GM19099 (cell line): ENCODE results near the gene TRPV4.

Experiments used
- POLR2A ChIP-seq: IDR thresholded peaks from 3 replicates; pipeline ENCODE4 v1.6.1; 2011; ENCODE audit warnings: low read depth; ENCODE audit not compliant: insufficient read length; ENCODE audit errors: extremely low read depth

The TRPV4 gene

DNA sequence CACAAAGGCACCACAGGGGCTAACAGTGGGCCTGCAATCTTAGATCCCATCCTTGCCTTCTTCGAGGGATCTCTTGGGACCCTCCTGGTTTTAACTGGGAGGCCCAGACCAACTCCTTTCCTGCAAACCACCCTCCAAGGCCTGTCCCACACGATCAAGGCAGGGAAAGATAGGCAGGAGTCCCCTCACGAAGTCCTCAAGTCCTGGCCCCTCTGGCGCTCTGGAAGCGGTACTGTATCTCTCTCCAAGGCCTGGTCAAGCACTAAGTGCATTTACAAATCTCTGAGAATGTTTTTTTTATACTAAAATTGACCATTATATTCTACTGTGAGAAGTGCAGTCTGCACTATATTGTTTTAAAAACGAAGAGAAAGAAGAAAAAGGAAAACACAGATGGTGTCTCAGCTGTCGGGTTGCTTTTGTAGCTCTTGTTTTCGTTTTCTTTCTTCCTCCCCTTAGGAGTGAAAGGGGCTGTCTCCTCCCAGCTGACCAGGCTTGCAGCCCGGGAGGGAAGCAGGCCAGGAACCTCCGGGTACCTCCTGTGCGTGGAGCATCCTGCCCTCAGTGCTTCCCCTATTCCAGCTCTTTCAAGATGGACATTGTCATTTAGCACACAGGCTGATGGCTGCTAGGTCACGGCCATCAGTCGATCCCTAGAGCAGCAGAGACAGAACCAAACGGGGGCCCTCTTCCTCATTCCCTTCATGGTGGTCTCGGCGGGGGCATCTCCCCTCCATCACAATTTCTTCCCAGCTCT is 62.9 kb downstream of the TRPV4 start:
- no peak for TF ChIP-seq POLR2A

DNA sequence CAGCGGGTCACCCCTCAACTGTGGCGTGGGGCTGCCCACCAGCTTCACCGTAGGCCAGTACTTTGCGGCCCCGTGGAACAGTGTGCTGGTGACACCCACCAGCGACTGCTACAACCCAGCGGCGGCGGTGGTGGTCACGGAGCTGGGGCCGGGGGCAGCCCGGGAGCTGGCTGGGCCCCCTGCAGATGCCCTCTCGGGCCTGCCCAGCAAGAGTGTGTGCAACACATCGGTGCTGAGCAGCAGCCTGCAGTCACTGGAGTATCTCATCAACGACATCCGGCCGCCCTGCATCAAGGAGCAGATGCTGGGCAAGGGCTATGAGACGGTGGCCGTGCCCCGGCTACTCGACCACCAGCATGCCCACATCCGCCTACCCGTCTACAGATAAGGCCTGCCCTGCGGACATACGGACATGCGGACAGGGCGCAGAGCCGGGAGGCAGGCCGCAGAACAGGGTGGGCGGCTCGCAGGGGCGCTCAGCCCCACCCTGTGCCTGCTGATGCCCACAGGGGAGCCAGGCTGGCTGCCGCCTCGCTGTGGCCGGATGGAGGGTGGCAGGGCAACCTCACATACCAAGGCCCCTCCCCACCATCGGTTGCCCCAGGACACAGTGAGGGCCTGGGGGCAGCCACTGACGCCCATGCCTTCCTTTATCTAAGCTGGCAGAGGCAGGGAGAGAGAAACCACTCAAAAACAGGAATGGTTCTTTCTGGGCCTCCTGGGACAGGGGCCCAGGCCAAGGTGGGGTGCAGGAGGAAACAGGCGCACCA is 64.1 kb downstream of the TRPV4 start:
- TF ChIP-seq POLR2A, result no peak

DNA sequence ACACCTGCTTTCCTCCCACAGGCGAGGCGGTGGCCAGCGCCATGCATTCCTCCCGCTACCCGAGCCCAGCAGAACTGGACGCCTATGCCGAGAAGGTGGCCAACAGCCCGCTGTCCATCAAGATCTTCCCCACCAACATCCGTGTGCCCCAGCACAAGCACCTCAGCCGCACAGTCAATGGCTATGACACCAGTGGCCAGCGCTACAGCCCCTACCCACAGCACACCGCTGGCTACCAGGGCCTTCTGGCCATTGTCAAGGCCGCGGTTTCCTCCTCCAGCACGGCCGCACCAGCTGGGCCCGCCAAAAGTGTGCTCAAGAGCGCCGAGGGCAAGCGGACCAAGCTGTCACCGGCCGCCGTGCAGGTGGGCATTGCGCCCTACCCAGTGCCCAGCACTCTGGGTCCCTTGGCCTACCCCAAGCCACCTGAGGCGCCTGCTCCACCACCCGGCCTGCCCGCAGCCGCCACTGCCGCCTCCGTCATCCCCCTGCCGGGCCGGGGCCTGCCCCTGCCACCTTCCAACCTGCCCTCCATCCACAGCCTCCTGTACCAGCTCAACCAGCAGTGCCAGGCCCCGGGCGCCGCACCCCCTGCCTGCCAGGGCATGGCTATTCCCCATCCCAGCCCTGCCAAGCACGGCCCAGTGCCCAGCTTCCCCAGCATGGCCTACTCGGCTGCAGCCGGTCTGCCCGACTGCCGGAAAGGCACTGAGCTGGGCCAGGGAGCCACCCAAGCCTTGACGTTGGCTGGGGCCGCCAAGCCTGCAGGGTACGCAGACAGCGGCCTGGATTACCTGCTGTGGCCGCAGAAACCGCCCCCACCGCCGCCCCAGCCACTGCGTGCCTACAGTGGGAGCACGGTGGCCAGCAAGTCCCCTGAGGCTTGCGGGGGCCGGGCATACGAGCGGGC is 65.0 kb downstream of the TRPV4 start:
- no peak for TF ChIP-seq POLR2A

DNA sequence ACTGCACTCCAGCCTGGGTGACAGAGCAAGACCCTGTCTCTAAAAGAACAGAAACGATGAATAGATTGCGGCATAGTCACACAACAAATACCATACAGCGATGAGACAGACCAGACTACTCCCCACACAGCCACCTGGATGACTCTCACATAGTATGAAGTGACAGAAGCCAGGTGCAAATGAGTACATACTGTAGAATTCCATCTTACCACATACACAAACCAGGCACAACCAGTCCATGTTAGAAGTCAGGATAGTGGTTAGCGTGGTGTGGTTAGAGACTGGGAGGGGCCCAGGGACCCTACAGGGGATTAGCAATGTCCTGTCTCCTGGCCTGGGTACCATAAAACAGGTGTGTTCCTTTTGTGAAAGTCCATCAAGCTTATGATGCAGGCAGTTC is 65.7 kb downstream of the TRPV4 start:
- no peak for TF ChIP-seq POLR2A

DNA sequence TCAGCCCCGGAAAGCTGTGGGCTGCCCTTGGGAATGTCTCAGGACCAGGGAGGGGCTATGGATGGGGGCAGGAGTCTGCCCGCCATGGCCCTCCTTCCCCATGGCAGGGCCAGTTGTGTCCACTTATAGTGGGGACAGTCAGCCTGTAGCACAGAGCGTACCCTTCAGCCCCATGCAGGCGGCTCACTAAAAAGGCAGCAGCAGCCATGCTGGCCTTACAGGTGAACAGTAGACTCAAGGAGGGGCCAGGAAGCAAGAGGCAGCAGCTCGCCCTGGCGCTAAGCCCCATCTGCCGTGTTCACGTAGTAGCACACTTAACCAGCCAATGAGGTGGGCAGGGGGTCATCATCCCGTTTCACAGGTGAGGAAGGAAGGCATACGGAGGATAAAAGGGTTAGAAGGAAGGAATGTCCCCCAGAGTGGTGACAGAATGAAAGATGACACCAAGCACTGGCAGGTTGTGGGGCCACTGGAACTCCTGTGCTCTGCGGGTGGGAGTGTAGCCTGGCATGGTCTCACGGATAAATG is 66.9 kb downstream of the TRPV4 start:
- no peak for TF ChIP-seq POLR2A

DNA sequence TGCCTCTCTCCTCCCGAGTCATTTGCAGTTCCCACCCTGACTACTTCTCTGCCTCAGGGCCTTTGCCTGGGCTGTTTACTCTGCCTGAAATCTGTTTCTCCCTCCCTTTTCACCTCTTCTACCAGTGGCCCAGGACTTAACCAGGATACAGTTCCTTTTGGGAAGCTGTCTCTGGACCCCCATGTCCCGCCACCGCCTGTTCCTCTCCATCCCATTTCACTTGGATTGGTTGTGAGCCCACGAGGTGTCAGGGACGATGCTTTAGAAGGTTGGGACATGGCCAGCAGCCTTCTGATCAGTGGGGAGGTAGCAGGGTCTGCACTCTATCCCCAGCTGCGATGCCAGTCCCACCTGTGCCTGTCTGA is 67.8 kb downstream of the TRPV4 start:
- no peak for TF ChIP-seq POLR2A

DNA sequence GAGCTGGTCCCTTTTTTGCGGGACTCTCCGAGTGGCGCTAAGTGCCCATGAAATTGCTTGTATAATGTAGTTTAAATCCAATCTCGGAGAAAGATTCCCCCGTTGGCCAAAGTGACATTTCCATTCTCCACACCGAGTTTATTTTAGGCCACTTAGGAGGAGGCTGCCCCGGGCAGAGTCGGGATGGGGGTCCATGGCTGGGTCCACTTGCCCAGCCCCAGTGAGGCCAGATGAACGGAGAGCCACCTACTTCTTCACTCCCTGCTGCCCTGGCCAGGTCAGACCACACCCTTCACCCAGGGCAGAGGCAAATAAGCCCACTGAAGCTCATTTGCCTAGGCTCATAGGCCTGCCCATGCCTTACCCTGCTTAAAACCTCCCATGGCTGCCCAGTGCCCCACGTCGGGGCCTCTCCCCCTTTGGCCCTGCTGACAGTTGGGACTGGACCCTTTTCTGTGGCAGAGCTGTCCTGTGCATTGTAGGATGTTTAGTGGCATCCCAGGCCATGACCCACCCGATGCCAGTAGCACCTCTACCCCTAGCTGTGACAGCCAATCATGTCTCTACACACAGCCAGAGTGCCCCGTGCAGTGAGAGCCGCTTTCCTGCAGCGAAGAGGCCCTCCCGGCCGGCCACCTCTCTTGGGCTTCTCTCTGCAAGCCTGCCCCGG is 68.3 kb downstream of the TRPV4 start:
- TF ChIP-seq POLR2A, result no peak

DNA sequence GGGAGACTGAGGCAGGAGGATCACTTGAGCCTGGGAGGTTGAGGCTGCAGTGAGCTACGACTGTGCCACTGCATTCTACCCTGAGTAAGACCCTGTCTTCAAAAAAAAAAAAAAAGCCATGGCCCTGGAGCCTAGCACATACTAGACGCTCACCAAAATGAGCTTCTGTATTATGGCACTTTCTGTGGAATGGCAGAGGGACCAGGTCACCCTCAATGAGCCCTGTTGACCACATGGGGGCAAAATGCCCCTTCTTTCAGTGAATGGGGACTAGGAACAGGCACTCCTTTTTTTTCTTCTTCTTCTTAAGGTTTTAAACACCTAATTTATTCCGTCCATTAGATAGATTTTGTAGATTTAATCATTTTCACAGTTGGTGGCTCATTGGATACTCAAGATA is 69.1 kb downstream of the TRPV4 start:
- no peak for TF ChIP-seq POLR2A

DNA sequence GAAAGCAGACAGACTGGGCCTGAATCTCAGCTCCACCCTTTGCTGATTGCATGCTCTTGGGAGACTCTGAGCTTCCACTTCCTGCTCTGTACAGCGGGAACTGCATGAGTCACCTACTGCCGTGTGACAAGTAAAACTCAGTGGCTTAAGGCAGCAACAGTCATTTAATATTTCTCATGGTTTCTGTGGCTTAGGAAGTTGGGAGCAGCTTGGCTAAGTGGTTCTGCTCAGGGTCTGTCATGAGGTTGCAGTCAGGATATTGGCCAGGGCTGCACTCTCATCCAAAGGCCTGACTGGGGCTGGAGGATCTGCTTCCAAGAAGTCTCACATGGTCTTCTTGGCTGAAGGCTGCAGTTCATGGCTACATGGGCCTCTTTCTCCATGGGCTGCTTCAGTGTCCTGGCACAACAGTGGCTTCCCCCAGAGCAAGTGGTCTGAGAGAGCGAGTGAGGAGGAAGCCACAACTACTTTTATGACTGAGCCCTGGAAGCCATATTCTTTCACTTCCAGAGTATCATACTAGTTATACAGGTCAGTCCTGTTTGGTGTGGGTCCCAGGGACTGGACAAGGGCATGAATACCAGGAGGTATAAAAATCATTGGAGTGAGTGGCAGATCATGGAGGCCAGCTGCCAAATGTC is 69.9 kb downstream of the TRPV4 start:
- TF ChIP-seq POLR2A, result no peak

DNA sequence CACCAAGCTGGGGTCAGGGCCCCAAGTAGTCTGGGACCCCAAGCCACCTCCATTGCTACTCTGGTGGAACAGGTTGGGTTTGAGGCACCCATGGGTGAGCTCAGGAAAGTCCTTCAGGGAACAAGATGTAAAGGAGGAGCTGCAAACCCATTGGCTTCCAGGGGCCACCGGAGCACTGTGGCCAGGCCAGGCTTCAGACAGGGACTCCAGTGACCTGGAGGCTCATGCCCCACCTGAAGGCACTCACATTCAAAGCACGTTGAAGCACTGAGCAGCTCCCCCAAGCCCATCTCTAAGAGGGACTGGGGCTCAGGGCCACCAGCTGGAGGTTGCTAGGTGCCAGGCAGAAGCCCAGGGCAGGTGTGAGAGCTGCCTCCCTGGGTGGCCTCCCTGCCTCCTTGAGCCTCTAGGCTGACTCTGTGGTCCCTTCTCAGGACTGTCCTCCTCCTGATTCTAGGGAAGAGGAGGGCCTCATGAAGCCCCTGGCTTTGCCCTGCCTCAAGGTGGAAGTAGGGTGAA is 70.5 kb downstream of the TRPV4 start:
- no peak for TF ChIP-seq POLR2A

DNA sequence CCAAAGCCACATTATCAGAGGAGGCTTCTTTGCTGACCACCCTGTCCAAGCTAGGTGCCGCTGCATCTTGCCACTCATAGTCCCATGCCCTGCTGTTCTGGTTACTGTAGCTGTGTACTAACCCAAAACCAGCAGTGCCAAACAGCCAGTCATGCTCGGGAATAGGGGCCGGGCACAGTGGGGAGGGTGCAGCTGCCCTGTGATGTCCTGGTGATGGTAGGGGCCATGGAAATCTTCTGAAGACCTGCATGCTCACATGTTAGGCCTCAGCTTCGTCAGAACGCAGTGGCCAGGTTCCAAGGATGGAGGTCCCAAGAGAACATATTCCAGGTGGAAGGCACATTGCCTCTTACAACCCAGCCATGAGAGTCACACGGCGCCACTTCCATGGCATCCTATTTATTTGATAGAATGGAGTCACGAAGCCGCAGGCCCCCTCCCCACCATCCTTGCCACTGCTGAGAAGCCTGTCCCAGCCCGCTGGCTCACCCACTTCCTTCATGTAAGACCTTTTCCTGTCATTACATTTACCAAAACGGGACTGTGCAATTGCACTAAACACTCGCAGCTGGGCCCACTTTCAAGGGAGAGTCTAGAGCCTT is 71.0 kb downstream of the TRPV4 start:
- TF ChIP-seq POLR2A, result no peak

DNA sequence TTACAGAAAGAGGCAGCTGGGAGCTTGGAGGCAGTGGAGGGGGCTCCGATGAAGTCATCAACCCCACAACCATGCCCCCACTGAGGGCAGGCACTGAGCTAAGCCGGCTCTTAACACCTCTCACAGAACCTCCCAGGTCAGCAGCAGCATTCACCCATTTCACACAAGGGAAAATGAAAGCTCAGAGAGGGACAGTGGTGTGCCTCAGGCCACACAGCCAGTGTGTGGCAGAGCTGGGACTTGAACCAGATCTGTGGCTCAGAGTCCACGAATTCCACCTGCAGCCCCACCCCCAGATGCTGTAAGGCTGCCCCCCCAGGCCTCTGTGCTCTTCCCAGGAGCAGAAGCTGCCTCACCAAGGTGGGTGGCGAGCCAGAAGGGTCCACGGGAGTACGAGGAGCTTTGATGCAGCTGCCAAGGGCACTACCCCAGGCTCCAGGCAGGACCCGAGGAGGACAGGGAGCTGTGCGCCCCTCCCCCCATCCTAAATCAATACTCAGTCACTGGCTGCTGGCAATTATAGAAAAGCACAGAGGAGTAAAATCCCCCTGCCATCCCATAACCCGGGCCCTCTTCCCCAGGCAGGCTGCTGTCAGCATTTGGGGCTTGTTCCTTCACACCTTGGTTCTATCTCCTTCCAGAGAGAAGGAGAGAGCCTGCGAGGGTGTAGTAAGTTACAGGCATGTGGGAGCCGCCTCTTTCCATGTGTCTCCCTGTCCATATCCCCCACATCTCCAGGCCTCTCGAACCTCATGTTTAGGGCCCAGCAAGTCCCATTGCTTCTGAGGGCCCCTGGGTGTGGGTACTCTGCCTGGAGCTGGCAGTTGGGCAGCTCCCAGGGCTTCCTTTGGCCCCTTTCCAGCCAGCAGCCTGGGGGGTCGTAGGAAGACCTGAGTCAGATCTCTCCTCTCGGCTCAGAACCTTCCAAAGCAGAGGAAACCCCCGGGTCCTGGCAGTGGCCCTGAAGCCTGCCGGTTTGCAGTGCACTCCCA is 72.0 kb downstream of the TRPV4 start:
- TF ChIP-seq POLR2A, result no peak
